GM10248 (cell line): ENCODE results near the gene PAXX.

Source experiments
- CTCF ChIA-PET: fragments of 300-600 bp; sonication (Branson Sonifier 250); formaldehyde crosslinking; extraction: SDS; loops from one replicate; lab custom pipeline; 2021; ENCODE audit warnings: antibody characterized with exemption; lab: Yijun Ruan, JAX
- POLR2A ChIA-PET: fragments of 350-650 bp; sonication (Branson Sonifier 250); formaldehyde crosslinking; extraction: SDS; loops from one replicate; lab custom pipeline; 2020; ENCODE audit warnings: antibody characterized with exemption; lab: Yijun Ruan, JAX
- DNase-seq: peaks from one replicate; pipeline ENCODE4 v3.0.0; 2012; ENCODE audit errors: extremely low spot score
- TF ChIP-seq, protein P1 (sequence below): IDR thresholded peaks from 2 replicates; pipeline ENCODE4 v1.5.1; 2012; ENCODE audit warnings: mild to moderate bottlenecking, low read depth; ENCODE audit errors: extremely low read depth, missing control alignments, control extremely low read depth

PAXX gene, protein sequence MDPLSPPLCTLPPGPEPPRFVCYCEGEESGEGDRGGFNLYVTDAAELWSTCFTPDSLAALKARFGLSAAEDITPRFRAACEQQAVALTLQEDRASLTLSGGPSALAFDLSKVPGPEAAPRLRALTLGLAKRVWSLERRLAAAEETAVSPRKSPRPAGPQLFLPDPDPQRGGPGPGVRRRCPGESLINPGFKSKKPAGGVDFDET

DNA sequence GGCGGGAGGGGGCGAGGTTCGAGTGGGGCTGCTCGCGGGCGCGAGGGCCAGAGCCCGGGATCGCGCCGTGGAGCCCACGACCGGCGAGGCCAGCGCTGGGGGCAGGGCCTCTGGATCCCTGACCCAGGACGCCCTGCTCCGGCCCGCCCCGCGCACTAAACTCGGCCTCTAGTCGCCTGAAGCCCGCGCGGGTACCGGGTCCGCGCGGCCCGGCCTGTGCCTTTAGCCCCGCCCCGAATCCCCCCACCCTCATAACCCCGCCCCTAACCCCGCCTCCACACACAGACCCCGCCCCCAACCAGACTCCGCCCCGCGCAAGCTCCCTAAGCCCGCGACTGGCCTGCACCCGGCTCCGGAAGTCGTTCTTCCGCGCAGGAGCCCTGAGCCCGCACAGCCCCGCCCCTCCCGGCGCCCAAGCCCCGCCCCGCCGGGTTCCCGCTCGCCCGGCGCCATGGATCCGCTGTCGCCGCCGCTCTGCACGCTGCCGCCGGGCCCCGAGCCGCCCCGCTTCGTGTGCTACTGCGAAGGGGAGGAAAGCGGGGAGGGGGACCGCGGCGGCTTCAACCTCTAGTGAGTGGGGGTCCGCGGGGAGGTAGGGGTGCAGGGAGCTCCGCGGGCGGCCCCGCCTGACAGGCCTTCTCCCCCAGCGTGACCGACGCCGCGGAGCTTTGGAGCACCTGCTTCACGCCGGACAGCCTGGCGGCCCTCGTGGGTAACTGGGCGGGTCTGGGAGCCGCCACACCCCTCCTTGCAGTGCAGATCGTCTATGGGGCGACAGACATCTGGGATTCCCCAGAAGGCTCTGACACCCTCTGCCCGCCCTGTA is at the start of gene PAXX:
Gene PAXX (plus strand): TSS at position 430 of the 826 bp plus-strand sequence. CDS start 22 bp downstream, at position 452.
- ChIA-PET POLR2A (interaction anchor here (0.6 to 1.0 kb wide), 5 partner anchors 9 to 642 kb away, joined by 3 to 5 read pairs (median 4); no protein-coding TSS in a partner anchor), CTCF (interaction anchor here (1.0 to 3.5 kb wide), 9 partner anchors 10 to 244 kb away, joined by 3 to 18 read pairs (median 4); partner anchors contain the start of genes ABCA2, AJM1 and NPDC1)
- TF ChIP-seq, protein P1, sequence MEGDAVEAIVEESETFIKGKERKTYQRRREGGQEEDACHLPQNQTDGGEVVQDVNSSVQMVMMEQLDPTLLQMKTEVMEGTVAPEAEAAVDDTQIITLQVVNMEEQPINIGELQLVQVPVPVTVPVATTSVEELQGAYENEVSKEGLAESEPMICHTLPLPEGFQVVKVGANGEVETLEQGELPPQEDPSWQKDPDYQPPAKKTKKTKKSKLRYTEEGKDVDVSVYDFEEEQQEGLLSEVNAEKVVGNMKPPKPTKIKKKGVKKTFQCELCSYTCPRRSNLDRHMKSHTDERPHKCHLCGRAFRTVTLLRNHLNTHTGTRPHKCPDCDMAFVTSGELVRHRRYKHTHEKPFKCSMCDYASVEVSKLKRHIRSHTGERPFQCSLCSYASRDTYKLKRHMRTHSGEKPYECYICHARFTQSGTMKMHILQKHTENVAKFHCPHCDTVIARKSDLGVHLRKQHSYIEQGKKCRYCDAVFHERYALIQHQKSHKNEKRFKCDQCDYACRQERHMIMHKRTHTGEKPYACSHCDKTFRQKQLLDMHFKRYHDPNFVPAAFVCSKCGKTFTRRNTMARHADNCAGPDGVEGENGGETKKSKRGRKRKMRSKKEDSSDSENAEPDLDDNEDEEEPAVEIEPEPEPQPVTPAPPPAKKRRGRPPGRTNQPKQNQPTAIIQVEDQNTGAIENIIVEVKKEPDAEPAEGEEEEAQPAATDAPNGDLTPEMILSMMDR = no peak
- DNase-seq = peak; percentile 99

DNA sequence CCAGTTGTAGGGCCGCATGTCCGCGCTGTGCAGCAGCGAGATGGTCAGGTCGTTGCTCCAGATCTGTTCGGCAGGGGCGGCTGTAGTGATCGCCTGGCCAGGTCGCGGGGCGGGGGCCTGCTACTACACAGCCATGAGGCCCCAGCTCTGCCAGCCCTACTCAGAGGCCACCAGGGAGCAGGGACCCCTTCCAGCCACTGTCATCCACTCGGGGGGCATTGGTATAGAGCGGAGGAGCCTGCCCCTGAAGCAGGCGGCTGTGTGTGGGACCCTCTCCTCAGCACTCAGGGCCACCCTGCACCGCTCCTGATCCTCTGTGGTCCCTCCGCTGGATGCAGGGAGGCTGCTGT is 49.4 kb upstream of the PAXX start:
- TF ChIP-seq, protein P1 = no peak
- ChIA-PET CTCF (interaction anchor here (1.3 to 1.8 kb wide), 4 partner anchors 11 to 144 kb away, joined by 4 to 8 read pairs (median 6); partner anchors contain the start of gene MAN1B1), POLR2A (no interaction called here)
- no peak for DNase-seq

DNA sequence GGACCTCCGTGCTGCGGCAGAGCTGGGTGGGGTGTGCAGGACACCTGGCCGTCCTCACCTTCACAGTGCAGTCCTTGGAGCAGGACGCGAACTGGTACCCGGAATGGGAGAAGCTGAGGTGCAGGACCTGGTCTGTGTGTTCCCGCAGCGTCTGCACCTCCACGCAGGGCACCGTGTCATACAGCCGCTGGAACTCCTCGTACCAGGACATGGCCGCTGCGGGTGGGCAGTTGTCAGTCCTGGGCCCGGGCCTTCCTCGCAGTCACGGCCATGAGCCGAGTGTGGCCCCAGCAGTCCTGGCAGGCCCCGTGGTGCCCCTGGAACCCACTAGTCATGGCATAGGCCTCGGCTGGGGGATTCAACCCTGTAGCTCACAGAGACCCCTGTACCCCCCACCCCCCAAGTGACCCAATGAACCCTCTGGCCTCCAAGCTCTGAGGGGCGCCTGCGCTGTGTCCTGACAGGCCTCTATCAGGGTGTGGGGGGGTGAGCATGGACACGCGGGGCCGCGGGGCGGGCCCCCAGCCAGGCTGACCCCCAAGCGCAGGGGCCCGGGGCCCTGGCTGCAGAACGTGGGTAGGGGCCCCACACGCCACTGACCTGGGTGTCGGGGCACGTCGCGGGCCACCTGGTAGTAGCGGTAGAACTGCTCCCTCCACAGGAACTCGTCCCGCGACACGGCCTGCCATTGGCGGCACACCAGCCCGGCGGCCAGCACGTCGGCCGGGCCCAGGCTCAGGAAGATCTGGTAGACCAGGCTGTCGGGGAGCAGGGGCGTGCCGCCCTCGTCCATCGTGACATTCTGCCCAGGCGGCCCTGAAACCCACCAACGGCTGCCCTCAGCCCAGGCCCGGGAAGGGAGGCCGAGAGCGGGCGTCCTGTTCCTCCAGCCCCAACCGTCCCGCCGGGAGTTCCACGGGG is 48.7 kb upstream of the PAXX start:
- DNase-seq = peak; percentile 63
- ChIA-PET POLR2A (interaction anchor here (0.5 to 0.7 kb wide), 3 partner anchors 49 to 240 kb away, joined by 3 to 4 read pairs (median 4); partner anchors contain the start of gene PAXX), CTCF (interaction anchor here (0.7 to 6.5 kb wide), 16 partner anchors 8 to 215 kb away, joined by 3 to 126 read pairs (median 4); partner anchors contain the start of genes FUT7, MAN1B1, PAXX and RABL6)
- TF ChIP-seq, protein P1 = no peak

DNA sequence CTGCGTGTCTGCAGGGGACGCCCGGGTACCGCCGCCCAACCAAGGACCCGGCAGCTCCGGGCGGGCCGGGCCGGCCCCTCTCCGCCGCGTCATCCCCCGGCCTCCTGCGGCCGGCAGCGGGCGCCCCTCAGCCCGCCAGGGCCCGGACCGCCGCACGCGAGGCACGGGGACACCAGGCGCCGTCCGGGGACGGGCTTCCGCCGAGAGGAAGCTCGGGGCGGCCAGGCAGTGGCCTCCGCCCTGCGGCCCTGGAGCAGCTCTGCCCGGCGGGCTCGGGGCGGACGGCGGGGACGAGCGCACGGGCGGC is 48.1 kb upstream of the PAXX start:
- TF ChIP-seq, protein P1 = peak; percentile 16
- CTCF ChIA-PET = interaction anchor here (0.7 to 6.5 kb wide), 16 partner anchors 9 to 216 kb away, joined by 3 to 126 read pairs (median 4); partner anchors contain the start of genes FUT7, MAN1B1, PAXX and RABL6
- peak; percentile 85 for DNase-seq
- POLR2A ChIA-PET = interaction anchor here (0.5 to 0.7 kb wide), 4 partner anchors 48 to 241 kb away, joined by 3 to 4 read pairs (median 4); partner anchors contain the start of gene PAXX

DNA sequence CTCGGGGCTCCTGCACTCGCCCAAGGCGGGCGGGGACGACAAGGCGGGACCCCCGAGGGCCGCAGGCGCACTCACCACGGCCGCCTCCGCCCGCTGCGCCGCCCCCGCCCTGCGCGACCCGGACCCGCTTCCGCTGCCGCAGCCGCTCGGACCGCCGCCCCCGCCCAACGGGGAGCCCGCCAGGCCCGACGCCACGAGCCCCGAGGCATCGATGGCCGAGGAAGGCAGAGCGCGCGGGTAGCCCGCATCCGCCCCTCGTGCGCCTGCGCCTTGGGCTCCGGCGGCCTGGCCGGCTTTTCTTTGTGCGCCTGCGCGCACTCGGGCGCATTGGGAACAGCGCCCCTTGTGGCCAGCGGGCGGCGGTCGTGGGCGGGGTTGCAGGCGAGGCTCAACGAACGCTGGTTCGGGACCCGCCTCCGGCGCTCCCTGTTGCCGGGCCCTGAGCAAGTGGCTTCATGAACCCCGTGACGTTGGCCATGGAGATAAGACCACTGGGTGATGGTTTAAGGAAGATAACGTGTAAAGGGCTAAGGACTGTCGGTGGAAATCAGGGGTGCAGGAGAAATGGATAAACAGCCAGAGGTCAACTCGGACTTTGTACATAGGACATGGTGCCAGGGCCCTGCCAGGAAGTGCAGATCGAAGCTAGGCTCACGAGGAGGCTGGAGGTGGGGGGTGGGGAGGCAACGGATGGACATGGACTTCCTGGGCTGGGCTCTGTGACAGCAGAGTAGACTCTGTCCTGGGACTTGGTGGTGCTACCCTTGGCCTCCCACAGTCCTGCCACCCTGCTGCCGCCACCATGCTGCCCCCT is 47.5 kb upstream of the PAXX start, which contains the start of the genes C8G and FBXW5:
Gene C8G (plus strand): TSS at position 725 of the 814 bp plus-strand sequence. CDS start 78 bp downstream, at position 803.
Gene FBXW5 (minus strand): TSS at position 220 of the 814 bp plus-strand sequence. CDS start 655 bp downstream, outside the sequence.
- ChIA-PET POLR2A (interaction anchor here (0.7 kb wide), 1 partner anchor 61 kb away, joined by 4 read pairs; no protein-coding TSS in a partner anchor), CTCF (interaction anchor here (0.7 to 6.5 kb wide), 16 partner anchors 9 to 216 kb away, joined by 3 to 126 read pairs (median 4); partner anchors contain the start of genes FUT7, MAN1B1, PAXX and RABL6)
- DNase-seq = peak; percentile 100
- TF ChIP-seq, protein P1 = peak; percentile 95
